Muscle of arm (tissue), 14 donors: ENCODE data around the gene SAA2. TPM values are rescaled to one million over a fixed set of nuclear protein-coding genes. Genes with fewer than 3 reads are reported as not detected.
"Not testable (repeated sequence)": the region's sequence is repeated elsewhere in the genome, so short reads cannot be mapped to it uniquely, and the experiment has no call there.

Source experiments
- DNase-seq: peaks from one replicate; pipeline ENCODE4 v3.0.0-alpha.2; 2013
- long read RNA-seq, 11 donors: transcript quantifications; one replicate each; lab custom pipeline, GENCODE V29; 2026
- polyA plus RNA-seq, 12 donors: library from polyadenylated mRNA; unstranded; fragments of 120-200 nt; gene quantifications; one replicate each; pipeline ENCODE4 v1.2.1, GENCODE V29; 2013; ENCODE audit not compliant: insufficient read length in 12 of 12

Gene SAA2
- under 1 TPM in 3 of 12 donors, not detected in 9; 0.28 to 0.40 (median 0.32) TPM for polyA plus RNA-seq
- long read RNA-seq, donor 1: 0 reads
- long read RNA-seq, donor 2: 0 reads
- long read RNA-seq, donor 3: 0 reads
- long read RNA-seq, donor 4: 0 reads
- long read RNA-seq, donor 5: 0 reads
- long read RNA-seq, donor 6: 0 reads
- long read RNA-seq, donor 7: 0 reads
- long read RNA-seq, donor 8: 0 reads
- long read RNA-seq, donor 9: 0 reads
- long read RNA-seq, donor 10: 0 reads
- long read RNA-seq, donor 11: 0 reads

GRCh38 chr11:18248561-18248960, at the start of gene SAA2:
TSS of gene SAA2 (minus strand) at chr11:18248668. CDS start at chr11:18248011, 657 bp downstream.
- DNase-seq: no peak

- DNase-seq: no peak
These were observed 46.8 kb upstream of the SAA2 start for GRCh38 chr11:18295316-18295715.

- DNase-seq: no peak
These were observed 46.4 kb upstream of the SAA2 start for GRCh38 chr11:18294862-18295261.

- no peak for DNase-seq
These were observed 40.4 kb upstream of the SAA2 start for GRCh38 chr11:18288911-18289310.

- DNase-seq: no peak
These were observed 37.4 kb upstream of the SAA2 start for GRCh38 chr11:18285841-18286240.

- DNase-seq: no peak
These were observed 34.2 kb upstream of the SAA2 start for GRCh38 chr11:18282626-18283025.

- DNase-seq: no peak
These were observed 32.1 kb upstream of the SAA2 start for GRCh38 chr11:18280438-18281045.

GRCh38 chr11:18277565-18278271, 29.2 kb upstream of the SAA2 start:
- peak; percentile 11 for DNase-seq

GRCh38 chr11:18271206-18271605, 22.7 kb upstream of the SAA2 start:
- DNase-seq: no peak

- DNase-seq: no peak
These were observed 21.6 kb upstream of the SAA2 start for GRCh38 chr11:18270102-18270501.

- not testable (repeated sequence) for DNase-seq
These were observed 20.8 kb upstream of the SAA2 start for GRCh38 chr11:18269252-18269651.

GRCh38 chr11:18267335-18268133, 19.1 kb upstream of the SAA2 start:
- DNase-seq: not testable (repeated sequence)

- no peak for DNase-seq
These were observed 17.5 kb upstream of the SAA2 start, which contains the start of gene SAA1 for GRCh38 chr11:18265949-18266348. TSS of gene SAA1 (plus strand) at chr11:18266264. CDS start at chr11:18266888, 624 bp downstream.

GRCh38 chr11:18264677-18265555, 16.4 kb upstream of the SAA2 start:
- no peak for DNase-seq

GRCh38 chr11:18264035-18264434, 15.6 kb upstream of the SAA2 start:
- no peak for DNase-seq

- not testable (repeated sequence) for DNase-seq
These were observed 14.3 kb upstream of the SAA2 start for GRCh38 chr11:18262681-18263350.

GRCh38 chr11:18261721-18262120, 13.3 kb upstream of the SAA2 start:
- DNase-seq: no peak

- no peak for DNase-seq
These were observed 10.8 kb upstream of the SAA2 start for GRCh38 chr11:18259259-18259658.

- DNase-seq: no peak
These were observed 6.4 kb upstream of the SAA2 start for GRCh38 chr11:18254781-18255361.

GRCh38 chr11:18253778-18254338, 5.4 kb upstream of the SAA2 start:
- no peak for DNase-seq
